ENCODE measurements around the gene KCNG3. TPM values are rescaled to one million over a fixed set of nuclear protein-coding genes. Genes with fewer than 3 reads are reported as not detected.

Gene KCNG3
- total RNA-seq, 1 experiment from 2014 or later = 0.94 TPM

DNA sequence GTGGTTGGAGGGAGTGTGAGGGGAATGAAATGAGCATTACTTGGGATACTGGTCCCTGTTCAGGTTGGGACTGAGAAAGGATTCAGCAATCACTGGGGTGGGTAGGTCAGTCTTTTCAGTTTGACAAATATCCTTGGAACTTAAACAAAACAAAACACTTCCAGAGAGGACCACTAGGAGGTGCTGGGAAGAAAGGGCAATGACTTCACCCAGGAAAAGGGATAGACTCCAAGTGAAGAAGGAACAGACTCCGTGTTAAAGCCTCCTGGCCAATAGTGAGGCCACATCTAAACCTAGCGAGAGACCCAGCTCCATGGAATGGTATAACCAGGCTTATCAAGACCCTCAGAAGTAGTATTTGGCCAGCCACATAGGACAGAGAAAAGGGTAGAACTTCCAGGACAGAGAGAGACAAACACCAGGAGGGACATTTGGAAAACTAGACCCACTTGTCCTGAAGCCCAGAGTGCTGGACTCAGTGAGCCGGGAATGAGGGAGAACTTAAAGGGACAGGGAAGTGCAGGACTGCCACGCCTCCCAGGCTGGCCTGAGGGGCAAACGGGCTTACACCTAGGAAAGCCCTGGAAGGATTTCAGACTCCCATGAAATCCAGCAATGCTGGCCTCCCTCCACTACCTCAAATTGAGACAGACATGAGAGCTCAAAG, 19.6 kb upstream of the KCNG3 start:
- no peak overlapping the region for H3K4me3 Mint-ChIP-seq (ENCODE audit: low read depth, unreplicated experiment)
- CTCF ChIA-PET = interaction anchor here (1.0 to 1.7 kb wide), 2 partner anchors 15 to 150 kb away, joined by 3 to 5 read pairs; no protein-coding TSS in a partner anchor
- no peaks in the 10 kb centered on the region for H3K27me3 Mint-ChIP-seq (ENCODE audit: unreplicated experiment)
- no TSS peak for BruUV-seq (replicated peaks)
- intact Hi-C loops (cut with micrococcal nuclease; ENCODE audit: unreplicated experiment) = loop anchor here (1.0 kb wide), 1 partner anchor 150 kb away; no protein-coding TSS in a partner anchor
- H3K27ac Mint-ChIP-seq (ENCODE audit: unreplicated experiment) = no peak overlapping the region
- H3K36me3 Mint-ChIP-seq (ENCODE audit: insufficient read depth, unreplicated experiment) = no peaks in the 10 kb centered on the region
- H3K9me3 Mint-ChIP-seq (ENCODE audit: low read depth, unreplicated experiment) = no peaks in the 10 kb centered on the region
- TF ChIP-seq, protein P1, sequence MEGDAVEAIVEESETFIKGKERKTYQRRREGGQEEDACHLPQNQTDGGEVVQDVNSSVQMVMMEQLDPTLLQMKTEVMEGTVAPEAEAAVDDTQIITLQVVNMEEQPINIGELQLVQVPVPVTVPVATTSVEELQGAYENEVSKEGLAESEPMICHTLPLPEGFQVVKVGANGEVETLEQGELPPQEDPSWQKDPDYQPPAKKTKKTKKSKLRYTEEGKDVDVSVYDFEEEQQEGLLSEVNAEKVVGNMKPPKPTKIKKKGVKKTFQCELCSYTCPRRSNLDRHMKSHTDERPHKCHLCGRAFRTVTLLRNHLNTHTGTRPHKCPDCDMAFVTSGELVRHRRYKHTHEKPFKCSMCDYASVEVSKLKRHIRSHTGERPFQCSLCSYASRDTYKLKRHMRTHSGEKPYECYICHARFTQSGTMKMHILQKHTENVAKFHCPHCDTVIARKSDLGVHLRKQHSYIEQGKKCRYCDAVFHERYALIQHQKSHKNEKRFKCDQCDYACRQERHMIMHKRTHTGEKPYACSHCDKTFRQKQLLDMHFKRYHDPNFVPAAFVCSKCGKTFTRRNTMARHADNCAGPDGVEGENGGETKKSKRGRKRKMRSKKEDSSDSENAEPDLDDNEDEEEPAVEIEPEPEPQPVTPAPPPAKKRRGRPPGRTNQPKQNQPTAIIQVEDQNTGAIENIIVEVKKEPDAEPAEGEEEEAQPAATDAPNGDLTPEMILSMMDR (IDR thresholded peaks at IDR 0.05; ENCODE audit: unreplicated experiment) = peak; percentile 13
- peaks cover 8% of the 10 kb centered on the region for H3K4me1 Mint-ChIP-seq (ENCODE audit: low read depth, unreplicated experiment)
- DNase-seq = peak; percentile 61

DNA sequence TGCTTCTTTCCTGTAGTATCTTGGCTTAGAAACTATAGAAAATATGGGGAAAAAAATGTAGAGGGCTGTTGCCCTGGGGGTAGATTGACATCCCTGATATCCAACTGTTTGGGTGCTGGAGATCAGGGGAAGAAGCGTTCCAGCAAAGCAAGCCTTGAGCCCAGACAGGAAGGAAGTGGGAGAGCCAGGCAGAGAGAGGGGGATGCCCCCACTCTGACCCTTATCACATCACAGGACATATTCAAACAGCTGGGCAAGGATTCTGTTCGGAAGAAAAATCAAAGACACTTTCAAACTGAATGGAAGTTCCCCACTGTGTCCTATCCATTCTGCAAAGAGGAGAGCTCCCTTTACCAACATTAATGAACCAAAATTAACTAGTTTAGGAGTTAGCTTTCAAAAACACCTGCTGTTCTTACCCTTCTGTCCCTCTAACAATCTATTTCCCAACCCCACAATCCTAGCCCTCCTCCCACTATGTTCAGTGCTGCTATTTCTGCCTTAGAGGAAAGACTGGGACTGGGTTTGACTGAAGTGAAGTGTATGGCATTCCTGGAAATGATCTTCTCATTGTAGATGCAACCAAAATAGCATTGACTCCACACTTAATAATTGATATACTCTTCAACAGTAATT, 16.9 kb upstream of the KCNG3 start:
- BruUV-seq (replicated peaks) = no TSS peak
- intact Hi-C loops (cut with micrococcal nuclease; ENCODE audit: unreplicated experiment) = no loop called here

DNA sequence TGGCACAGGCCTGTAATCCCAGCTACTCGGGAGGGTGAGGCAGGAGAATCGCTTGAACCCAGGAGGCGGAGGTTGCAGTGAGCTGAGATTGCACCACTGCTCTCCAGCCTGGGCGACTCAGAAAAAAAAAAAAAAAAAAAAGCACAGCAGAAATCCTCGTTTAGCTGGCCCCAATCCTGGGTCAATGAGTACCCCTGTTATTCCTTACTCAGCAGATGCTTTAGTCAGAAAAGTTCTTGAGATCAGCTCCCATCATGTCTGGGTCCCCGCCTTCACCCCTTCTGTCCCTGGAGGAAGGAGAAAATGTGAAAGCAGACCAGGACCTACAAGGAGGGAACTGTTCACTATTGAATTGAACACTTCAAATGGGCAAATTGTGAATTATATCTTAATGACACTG, 16.4 kb upstream of the KCNG3 start:
- DNase-seq = no peak
- H3K27ac Mint-ChIP-seq (ENCODE audit: unreplicated experiment) = no peak overlapping the region
- H3K4me1 Mint-ChIP-seq (ENCODE audit: low read depth, unreplicated experiment) = peaks cover 8% of the 10 kb centered on the region
- CTCF ChIA-PET = interaction anchor here (0.6 kb wide), 1 partner anchor 1818 kb away, joined by 3 read pairs; no protein-coding TSS in a partner anchor
- H3K9me3 Mint-ChIP-seq (ENCODE audit: low read depth, unreplicated experiment) = no peaks in the 10 kb centered on the region
- no peak overlapping the region for H3K4me3 Mint-ChIP-seq (ENCODE audit: low read depth, unreplicated experiment)
- intact Hi-C loops (cut with micrococcal nuclease; ENCODE audit: unreplicated experiment) = no loop called here
- no peaks in the 10 kb centered on the region for H3K36me3 Mint-ChIP-seq (ENCODE audit: insufficient read depth, unreplicated experiment)
- H3K27me3 Mint-ChIP-seq (ENCODE audit: unreplicated experiment) = no peaks in the 10 kb centered on the region
- no TSS peak for BruUV-seq (replicated peaks)
- TF ChIP-seq, protein P1 (IDR thresholded peaks at IDR 0.05; ENCODE audit: unreplicated experiment) = no peak

More for the DNA sequence above, 16.9 kb upstream of the KCNG3 start:
- CTCF ChIA-PET = interaction anchor here (0.5 to 0.6 kb wide), 2 partner anchors 24 to 1817 kb away, joined by 3 to 5 read pairs; no protein-coding TSS in a partner anchor
- Mint-ChIP-seq H3K4me1 (ENCODE audit: low read depth, unreplicated experiment) (peaks cover 8% of the 10 kb centered on the region), H3K36me3 (ENCODE audit: insufficient read depth, unreplicated experiment) (no peaks in the 10 kb centered on the region), H3K9me3 (ENCODE audit: low read depth, unreplicated experiment) (no peaks in the 10 kb centered on the region), H3K27ac (ENCODE audit: unreplicated experiment) (no peak overlapping the region), H3K27me3 (ENCODE audit: unreplicated experiment) (no peaks in the 10 kb centered on the region), H3K4me3 (ENCODE audit: low read depth, unreplicated experiment) (no peak overlapping the region)
- no peak for DNase-seq
- TF ChIP-seq, protein P1 (IDR thresholded peaks at IDR 0.05; ENCODE audit: unreplicated experiment) = no peak

DNA sequence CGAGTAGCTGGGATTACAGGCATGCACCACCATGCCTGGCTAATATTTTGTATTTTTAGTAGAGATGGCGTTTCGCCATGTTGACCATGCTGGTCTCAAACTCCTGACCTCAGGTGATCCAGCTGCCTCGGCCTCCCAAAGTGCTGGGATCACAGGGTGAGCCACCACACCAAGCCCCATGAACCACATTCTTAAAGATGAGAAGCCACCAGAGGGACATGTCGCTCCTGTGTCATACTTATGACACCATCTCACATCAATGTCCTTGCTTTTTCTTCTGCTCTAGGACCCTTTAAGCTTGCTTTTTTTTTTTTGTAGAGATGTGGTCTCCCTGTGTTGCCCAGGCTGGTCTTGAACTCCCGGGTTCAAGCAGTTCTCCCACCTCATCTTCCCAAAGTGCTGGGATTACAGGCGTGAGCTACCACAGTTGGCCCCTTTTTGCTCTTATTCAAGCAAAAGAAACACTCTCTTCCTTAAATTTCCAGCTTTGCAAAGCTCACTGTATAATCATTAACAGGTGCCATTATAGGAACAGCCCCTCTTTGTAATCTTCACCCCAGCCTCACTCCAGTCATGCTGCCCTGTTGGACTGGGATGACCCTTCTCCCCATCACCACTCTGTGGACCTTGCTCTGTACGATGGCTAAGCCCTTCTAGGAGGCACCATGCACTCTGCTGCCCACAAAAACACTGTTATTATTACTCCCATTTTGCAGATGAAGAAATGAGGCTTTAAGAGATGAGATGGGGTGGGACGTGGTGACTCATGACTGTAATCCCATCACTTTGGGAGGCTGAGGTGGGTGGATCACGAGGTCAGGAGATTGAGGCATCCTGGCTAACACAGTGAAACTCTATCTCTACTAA, 10.8 kb upstream of the KCNG3 start:
- Mint-ChIP-seq H3K27ac (ENCODE audit: unreplicated experiment) (no peak overlapping the region), H3K27me3 (ENCODE audit: unreplicated experiment) (no peaks in the 10 kb centered on the region), H3K36me3 (ENCODE audit: insufficient read depth, unreplicated experiment) (no peaks in the 10 kb centered on the region), H3K9me3 (ENCODE audit: low read depth, unreplicated experiment) (no peaks in the 10 kb centered on the region), H3K4me3 (ENCODE audit: low read depth, unreplicated experiment) (no peak overlapping the region), H3K4me1 (ENCODE audit: low read depth, unreplicated experiment) (no peaks in the 10 kb centered on the region)
- no TSS peak for BruUV-seq (replicated peaks)
- CTCF ChIA-PET = interaction anchor here (0.6 kb wide), 1 partner anchor 658 kb away, joined by 6 read pairs; no protein-coding TSS in a partner anchor
- intact Hi-C loops (cut with micrococcal nuclease; ENCODE audit: unreplicated experiment) = no loop called here
- no peak for DNase-seq
- TF ChIP-seq, protein P1 (IDR thresholded peaks at IDR 0.05; ENCODE audit: unreplicated experiment) = no peak

Measured in Calu3 (cell line).